Measurements from ENCODE around the gene TMEM17.
A peak's percentile ranks its signal among the peaks of the same experiment; 100 is the strongest.

Gene TMEM17

DNA sequence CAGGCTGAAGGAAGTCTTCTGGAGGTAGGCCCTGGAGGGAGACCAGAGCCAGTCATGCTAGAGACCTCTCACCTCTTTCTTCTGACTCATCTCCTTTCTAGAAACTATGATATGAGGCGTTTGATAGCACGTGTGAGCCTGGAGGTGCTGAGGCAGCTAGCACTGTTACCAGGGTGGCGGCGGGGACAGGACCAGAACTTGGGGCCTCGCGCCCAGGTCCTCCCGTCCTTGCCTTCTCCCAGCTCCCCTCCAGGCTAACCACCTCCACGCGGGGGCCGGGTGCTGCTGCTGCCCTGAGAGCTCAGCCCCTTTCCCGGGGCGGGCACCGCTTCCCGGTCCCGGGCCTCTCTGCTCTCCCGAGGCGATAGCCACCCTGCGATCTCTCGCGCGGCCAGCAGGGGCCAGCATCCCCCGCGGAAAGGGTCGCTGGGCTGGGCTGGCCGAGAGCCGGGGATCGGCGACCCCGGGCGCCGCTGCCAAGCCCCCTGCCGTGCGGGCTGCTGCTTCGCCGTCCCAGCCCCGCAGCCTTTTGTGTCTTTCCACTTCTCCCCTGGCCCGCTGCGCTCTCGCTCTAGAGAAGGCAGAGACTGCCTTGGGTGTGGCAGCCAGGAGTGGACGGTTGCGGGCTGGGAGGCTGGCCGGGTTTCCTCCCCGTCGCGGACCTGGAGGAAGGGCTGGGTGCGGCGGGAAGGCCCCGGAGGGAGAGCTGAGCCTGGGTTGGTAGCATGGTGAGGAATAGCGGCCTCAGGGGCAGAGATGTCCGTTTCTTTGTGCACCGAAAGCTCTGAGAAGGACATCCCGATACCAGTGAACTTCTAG lies 49.1 kb downstream of the TMEM17 start:
- peak; percentile 50 to 58 for DNase-seq (ENCODE audit: low read depth in 2 of 2)

DNA sequence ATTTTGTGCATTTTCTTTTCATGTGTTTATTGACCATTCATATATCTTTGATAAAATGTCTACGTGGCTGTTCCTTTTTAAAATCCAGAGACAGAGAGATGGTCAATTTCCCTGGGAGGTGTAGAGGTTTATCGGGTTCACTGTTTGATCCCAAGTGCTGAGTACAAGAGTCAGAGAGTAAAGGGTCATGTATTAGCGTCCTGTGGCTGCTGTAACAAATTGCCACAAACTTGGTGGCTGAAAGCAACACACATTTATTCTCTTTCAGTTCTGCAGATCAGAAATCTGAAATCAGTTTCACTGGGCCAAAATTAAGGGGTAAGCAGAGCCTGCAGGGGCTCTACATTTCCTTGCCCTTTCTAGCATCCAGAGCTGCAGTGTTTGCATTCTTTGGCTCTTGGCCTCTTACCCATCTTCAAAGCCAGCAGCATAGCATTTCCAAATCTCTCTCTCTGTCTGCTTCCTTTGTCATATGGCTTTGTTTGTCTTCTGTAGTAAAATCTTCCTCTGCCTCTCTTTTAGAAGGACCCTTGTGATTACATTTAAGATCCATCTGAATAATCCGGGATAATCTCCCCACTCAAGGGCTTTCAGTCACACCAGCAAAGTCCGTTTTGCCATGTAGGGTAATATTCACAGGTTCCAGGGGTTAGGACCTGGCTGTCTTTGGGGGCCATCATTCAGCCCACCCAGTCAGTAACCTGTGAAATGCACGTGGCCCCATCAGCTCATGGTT lies 49.9 kb downstream of the TMEM17 start:
- no peak for DNase-seq (ENCODE audit: low read depth in 2 of 2)

DNA sequence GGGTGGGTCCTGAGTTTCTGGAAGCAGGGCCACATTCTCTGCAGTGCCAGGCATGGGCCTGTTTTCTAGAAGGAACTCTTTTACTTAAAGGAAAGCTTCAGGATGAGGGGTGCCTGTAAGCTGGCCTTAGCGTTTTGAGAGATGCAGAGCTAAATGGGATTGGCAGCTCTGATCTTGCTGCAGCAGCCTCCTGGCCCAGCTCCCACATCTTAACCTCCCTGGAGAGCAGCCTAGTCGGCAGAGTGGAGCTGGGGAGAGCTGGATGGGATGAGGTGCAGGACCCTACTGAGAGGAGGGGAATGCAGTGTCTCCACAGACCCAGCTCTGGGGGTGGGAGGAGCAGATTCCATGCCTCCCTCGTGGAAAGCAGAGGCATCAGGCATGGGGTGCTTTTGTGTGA lies 52.0 kb downstream of the TMEM17 start:
- DNase-seq (ENCODE audit: low read depth in 2 of 2): no peak

DNA sequence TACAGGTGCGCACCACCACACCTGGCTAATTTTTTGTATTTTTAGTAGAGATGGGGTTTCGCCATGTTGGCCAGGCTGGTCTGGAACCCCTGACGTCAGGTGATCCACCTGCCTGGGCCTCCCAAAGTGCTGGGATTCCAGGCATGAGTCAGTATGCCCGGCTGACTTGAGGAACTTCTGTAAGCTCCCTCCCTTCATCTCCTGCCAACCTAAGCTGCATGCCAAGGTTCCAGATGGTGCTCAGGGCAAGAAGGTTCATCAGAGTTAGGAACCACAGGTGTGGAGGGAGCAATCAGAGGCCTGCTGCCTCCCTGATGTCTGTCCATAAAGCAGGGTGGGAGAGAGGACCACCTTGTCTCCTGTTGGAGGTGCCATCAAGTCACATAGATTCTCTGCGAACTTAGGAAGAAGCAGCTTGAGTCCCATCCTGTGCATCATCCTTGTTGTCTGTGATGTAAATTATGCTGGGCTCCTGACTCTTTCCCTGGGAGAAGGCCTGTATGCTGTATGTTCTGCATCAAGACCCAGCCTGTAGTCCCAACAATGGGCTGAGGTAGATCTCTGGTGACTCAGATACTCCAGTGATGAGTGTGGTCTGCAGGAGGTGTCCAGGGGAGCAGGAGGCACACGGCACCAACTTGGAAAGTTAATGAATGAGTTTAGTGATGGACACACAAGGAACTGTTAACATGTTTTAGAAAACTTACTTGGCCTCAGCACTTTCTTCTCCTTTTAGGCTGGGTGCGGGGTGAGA lies 53.1 kb downstream of the TMEM17 start:
- DNase-seq (ENCODE audit: low read depth in 2 of 2): no peak

DNA sequence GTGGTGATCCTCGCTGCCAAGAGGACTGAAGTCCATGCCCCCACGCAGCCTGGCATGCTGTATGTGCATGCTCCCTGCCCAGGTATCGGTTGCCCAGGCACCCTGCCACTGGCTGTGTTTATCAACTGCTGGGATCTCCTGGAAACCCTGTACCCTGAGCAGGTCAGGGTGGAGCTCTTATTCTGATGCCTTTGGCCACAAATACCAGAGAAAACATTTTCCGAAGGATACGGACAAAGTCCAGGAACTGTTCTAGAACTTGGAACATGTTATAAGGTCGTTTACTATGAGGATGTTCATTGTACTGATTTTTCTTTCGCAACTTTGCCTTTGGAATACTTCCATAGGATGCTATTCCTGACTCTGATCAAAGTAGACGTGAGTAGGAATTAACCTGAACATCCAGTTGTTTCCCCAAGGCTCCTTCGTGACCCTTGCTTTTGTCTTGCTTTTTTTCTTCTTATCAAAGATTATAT lies 55.2 kb downstream of the TMEM17 start:
- DNase-seq (ENCODE audit: low read depth in 2 of 2): no peak
